ENCODE measurements around the gene LTO1. TPM values are rescaled to one million over a fixed set of nuclear protein-coding genes. Genes with fewer than 3 reads are reported as not detected.

LTO1 gene
- total and polyA plus RNA-seq, 2 donors, result 15.9 to 16.9 TPM

GRCh38 chr11:69646493-69647389 lies 28.4 kb downstream of the LTO1 start:
- Histone ChIP-seq H3K4me3 (ENCODE audit: low read depth, low read length) (no peak overlapping the region), H3K4me1 (ENCODE audit: insufficient read depth) (peaks cover 1% of the 10 kb centered on the region), H3K36me3 (ENCODE audit: insufficient read depth) (no peaks in the 10 kb centered on the region), H3K27ac (ENCODE audit: low read depth) (no peak overlapping the region)
- whole genome bisulfite sequencing, result 77% methylated on average over 32 of the region's 32 CpGs
- no peak for DNase-seq (ENCODE audit: extremely low spot score)

DNA sequence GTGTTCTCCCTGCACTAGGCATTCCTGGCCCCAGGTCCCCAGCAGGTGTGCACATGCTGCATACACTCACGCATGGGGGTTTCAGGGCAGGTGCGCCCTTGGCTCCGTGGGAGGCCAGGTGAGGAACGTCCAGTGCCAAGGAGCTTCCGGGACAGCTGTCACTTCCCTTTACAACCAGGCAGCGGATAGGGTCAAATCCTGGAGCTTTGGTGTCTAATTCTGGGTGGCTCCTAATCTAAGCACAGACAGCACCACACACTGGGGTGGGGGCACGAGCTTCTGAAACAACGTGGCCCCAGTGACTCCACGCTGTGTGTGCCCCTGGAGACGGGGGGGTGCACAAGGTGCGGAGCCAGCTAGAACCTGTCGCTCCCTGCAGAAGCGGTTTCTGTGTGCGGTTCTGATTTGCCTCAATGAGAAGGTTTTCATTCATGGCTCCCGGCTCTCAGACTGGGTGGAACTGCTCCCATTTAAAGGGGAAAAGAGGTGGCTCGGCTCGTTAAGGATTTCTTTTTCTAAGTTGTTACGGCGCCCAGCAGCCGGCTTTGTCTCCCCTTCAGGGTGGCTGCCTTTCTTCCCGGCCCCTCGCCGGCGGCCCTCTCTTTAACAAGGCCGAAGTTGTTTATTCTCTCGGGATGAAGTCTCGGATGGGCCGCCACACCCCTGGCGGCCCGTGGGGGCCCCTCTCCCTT lies 29.2 kb downstream of the LTO1 start:
- H3K4me1 ChIP-seq (ENCODE audit: insufficient read depth), result peaks cover 1% of the 10 kb centered on the region
- H3K36me3 ChIP-seq (ENCODE audit: insufficient read depth), result no peaks in the 10 kb centered on the region
- DNase-seq (ENCODE audit: extremely low spot score), result no peak
- 69% methylated on average over 30 of the region's 30 CpGs for WGBS
- no peak overlapping the region for H3K27ac ChIP-seq (ENCODE audit: low read depth)
- no peak overlapping the region for H3K4me3 ChIP-seq (ENCODE audit: low read depth, low read length)

DNA sequence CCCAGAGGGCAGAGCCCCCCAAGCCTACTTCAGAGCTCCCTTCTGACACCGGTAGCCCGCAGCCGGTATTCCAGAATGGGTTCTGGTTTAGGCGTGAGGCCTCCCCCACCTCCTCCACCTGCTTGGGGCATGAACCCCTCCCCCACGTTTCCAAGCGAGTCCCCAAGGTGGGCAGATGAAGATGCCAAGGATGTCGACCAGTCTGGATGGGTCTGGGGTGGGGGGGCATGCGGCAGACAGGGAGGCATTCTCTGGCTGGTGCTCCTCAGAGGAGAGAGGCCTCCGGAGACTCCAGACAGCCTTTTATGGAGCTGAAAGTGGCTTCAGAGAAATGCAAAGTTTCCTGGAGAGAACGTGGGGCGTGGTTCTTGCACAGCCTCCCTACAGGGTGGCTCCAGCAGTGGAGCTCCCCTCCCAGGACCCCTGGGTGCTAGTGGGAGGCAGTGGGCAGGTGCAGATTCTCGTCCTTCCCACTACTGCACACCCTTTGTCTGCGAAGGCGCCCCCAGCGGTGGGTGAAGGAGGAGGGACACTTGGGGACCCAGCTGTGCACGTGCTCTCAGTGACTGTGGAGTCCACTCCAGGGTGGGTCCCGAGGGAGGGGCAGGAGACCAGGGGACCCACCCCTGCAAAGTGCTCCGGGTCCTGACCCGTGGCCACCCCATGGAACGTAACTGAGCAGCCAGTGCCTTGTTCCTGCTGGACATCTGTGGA lies 30.0 kb downstream of the LTO1 start:
- no peak for DNase-seq (ENCODE audit: extremely low spot score)
- Histone ChIP-seq H3K4me1 (ENCODE audit: insufficient read depth) (peaks cover 1% of the 10 kb centered on the region), H3K36me3 (ENCODE audit: insufficient read depth) (no peaks in the 10 kb centered on the region), H3K4me3 (ENCODE audit: low read depth, low read length) (no peak overlapping the region), H3K27ac (ENCODE audit: low read depth) (no peak overlapping the region)
- 75% methylated on average over 20 of the region's 20 CpGs for WGBS

DNA sequence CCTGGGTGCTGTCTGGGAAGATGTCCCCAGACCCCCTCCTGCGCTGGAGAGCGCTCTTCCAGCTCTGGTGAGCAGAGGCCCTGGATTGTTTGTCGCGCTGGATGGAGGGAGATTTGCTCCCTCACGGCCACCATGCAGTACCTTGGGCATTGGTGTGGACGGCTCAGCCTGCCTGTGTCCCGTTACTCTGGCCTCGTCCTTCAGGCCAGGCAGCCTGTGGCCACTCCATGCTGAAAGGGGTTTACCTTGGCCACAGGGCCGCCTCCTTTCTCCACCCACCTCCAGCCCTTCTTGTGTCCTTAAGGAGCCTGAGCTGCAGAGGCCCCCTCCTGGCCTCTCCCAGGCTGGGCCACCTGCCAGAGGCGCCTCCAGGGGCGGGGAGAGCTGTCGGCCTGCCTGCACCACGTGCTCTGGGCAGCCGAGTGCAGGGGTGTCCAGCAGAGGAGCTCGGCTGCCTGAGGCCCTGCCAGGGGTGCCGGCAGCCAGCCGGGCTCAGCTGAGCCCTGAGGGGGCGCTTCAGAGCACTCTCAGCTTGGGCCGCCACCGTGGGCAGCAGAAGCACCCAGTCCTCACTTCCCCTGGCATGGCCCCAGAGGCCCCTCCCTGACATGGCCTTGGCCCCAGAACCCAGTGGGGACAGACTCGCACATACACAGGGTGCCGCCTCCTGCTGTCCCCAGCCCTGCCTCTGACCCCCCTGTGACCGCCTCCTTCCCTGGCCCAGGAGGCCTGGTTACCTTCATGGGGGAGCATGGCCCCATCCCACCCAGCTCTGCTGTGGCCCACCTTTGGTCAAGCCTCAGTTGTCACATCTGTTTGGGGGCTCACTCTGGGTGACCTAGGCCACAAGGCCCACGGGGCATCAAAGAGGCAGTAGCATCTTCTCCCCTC lies 30.8 kb downstream of the LTO1 start:
- H3K27ac ChIP-seq (ENCODE audit: low read depth), result no peak overlapping the region

GRCh38 chr11:69643646-69644045 lies 31.5 kb downstream of the LTO1 start:
- Histone ChIP-seq H3K27ac (ENCODE audit: low read depth) (no peak overlapping the region), H3K36me3 (ENCODE audit: insufficient read depth) (no peaks in the 10 kb centered on the region), H3K4me1 (ENCODE audit: insufficient read depth) (peaks cover 1% of the 10 kb centered on the region), H3K4me3 (ENCODE audit: low read depth, low read length) (no peak overlapping the region)
- WGBS, result 36% methylated on average over 27 of the region's 27 CpGs
- DNase-seq (ENCODE audit: extremely low spot score), result no peak

More for the DNA sequence above, 30.8 kb downstream of the LTO1 start:
- no peak overlapping the region for H3K4me3 ChIP-seq (ENCODE audit: low read depth, low read length)
- H3K36me3 ChIP-seq (ENCODE audit: insufficient read depth), result no peaks in the 10 kb centered on the region
- peaks cover 1% of the 10 kb centered on the region for H3K4me1 ChIP-seq (ENCODE audit: insufficient read depth)
- 30% methylated on average over 24 of the region's 24 CpGs for WGBS
- peak; percentile 56 for DNase-seq (ENCODE audit: extremely low spot score)

- DNase-seq (ENCODE audit: extremely low spot score), result no peak
- Histone ChIP-seq H3K4me1 (ENCODE audit: insufficient read depth) (peaks cover 1% of the 10 kb centered on the region), H3K36me3 (ENCODE audit: insufficient read depth) (no peaks in the 10 kb centered on the region), H3K27ac (ENCODE audit: low read depth) (peak overlapping the region; percentile 1), H3K4me3 (ENCODE audit: low read depth, low read length) (peak overlapping the region; percentile 86)
- WGBS, result under 1% methylated on average over 81 of the region's 81 CpGs
Measured at GRCh38 chr11:69642913-69643632, 32.1 kb downstream of the LTO1 start.

- DNase-seq (ENCODE audit: extremely low spot score), result no peak
- peak overlapping the region; percentile 86 for H3K4me3 ChIP-seq (ENCODE audit: low read depth, low read length)
- WGBS, result under 1% methylated on average over 39 of the region's 40 CpGs
- peaks cover 3% of the 10 kb centered on the region for H3K4me1 ChIP-seq (ENCODE audit: insufficient read depth)
- no peak overlapping the region for H3K27ac ChIP-seq (ENCODE audit: low read depth)
- H3K36me3 ChIP-seq (ENCODE audit: insufficient read depth), result no peaks in the 10 kb centered on the region
Measured at GRCh38 chr11:69642549-69642912, 32.6 kb downstream of the LTO1 start.

- H3K36me3 ChIP-seq (ENCODE audit: insufficient read depth), result no peaks in the 10 kb centered on the region
- peaks cover 3% of the 10 kb centered on the region for H3K4me1 ChIP-seq (ENCODE audit: insufficient read depth)
- under 1% methylated on average over 68 of the region's 68 CpGs for WGBS
- peak overlapping the region; percentile 3 for H3K27ac ChIP-seq (ENCODE audit: low read depth)
- peak overlapping the region; percentile 86 for H3K4me3 ChIP-seq (ENCODE audit: low read depth, low read length)
- no peak for DNase-seq (ENCODE audit: extremely low spot score)
Measured at GRCh38 chr11:69641681-69642548, 33.2 kb downstream of the LTO1 start.

DNA sequence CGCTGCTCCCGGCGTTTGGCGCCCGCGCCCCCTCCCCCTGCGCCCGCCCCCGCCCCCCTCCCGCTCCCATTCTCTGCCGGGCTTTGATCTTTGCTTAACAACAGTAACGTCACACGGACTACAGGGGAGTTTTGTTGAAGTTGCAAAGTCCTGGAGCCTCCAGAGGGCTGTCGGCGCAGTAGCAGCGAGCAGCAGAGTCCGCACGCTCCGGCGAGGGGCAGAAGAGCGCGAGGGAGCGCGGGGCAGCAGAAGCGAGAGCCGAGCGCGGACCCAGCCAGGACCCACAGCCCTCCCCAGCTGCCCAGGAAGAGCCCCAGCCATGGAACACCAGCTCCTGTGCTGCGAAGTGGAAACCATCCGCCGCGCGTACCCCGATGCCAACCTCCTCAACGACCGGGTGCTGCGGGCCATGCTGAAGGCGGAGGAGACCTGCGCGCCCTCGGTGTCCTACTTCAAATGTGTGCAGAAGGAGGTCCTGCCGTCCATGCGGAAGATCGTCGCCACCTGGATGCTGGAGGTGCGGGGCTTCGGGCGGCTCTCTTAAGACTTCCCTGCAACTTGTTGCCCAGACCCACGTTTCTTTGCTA lies 34.1 kb downstream of the LTO1 start, which contains the start of gene CCND1:
Gene CCND1 (plus strand): TSS at position 162 of the 587 bp plus-strand sequence. CDS start 158 bp downstream, at position 320.
- H3K36me3 ChIP-seq (ENCODE audit: insufficient read depth), result no peaks in the 10 kb centered on the region
- whole genome bisulfite sequencing, result 1% methylated on average over 49 of the region's 49 CpGs
- peaks cover 3% of the 10 kb centered on the region for H3K4me1 ChIP-seq (ENCODE audit: insufficient read depth)
- DNase-seq (ENCODE audit: extremely low spot score), result peak; percentile 81
- H3K27ac ChIP-seq (ENCODE audit: low read depth), result peak within 1 kb of the TSS; percentile 3
- peak within 1 kb of the TSS; percentile 86 for H3K4me3 ChIP-seq (ENCODE audit: low read depth, low read length)

DNA sequence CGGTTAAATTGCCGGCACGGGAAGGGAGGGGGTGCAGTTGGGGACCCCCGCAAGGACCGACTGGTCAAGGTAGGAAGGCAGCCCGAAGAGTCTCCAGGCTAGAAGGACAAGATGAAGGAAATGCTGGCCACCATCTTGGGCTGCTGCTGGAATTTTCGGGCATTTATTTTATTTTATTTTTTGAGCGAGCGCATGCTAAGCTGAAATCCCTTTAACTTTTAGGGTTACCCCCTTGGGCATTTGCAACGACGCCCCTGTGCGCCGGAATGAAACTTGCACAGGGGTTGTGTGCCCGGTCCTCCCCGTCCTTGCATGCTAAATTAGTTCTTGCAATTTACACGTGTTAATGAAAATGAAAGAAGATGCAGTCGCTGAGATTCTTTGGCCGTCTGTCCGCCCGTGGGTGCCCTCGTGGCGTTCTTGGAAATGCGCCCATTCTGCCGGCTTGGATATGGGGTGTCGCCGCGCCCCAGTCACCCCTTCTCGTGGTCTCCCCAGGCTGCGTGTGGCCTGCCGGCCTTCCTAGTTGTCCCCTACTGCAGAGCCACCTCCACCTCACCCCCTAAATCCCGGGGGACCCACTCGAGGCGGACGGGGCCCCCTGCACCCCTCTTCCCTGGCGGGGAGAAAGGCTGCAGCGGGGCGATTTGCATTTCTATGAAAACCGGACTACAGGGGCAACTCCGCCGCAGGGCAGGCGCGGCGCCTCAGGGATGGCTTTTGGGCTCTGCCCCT lies 34.7 kb downstream of the LTO1 start:
- Histone ChIP-seq H3K4me3 (ENCODE audit: low read depth, low read length) (peak overlapping the region; percentile 86), H3K36me3 (ENCODE audit: insufficient read depth) (no peaks in the 10 kb centered on the region), H3K27ac (ENCODE audit: low read depth) (no peak overlapping the region), H3K4me1 (ENCODE audit: insufficient read depth) (peaks cover 3% of the 10 kb centered on the region)
- 5% methylated on average over 43 of the region's 43 CpGs for WGBS
- no peak for DNase-seq (ENCODE audit: extremely low spot score)

DNA sequence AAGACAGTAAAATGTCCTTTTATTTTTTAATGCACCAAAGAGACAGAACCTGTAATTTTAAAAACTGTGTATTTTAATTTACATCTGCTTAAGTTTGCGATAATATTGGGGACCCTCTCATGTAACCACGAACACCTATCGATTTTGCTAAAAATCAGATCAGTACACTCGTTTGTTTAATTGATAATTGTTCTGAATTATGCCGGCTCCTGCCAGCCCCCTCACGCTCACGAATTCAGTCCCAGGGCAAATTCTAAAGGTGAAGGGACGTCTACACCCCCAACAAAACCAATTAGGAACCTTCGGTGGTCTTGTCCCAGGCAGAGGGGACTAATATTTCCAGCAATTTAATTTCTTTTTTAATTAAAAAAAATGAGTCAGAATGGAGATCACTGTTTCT lies 35.3 kb downstream of the LTO1 start:
- Histone ChIP-seq H3K27ac (ENCODE audit: low read depth) (no peak overlapping the region), H3K4me1 (ENCODE audit: insufficient read depth) (peaks cover 3% of the 10 kb centered on the region), H3K36me3 (ENCODE audit: insufficient read depth) (no peaks in the 10 kb centered on the region), H3K4me3 (ENCODE audit: low read depth, low read length) (no peak overlapping the region)
- WGBS, result 26% methylated on average over 9 of the region's 9 CpGs
- DNase-seq (ENCODE audit: extremely low spot score), result no peak

Data from urinary bladder (tissue), 4 donors.